Measurements from ENCODE around the gene TUT1.

DNA sequence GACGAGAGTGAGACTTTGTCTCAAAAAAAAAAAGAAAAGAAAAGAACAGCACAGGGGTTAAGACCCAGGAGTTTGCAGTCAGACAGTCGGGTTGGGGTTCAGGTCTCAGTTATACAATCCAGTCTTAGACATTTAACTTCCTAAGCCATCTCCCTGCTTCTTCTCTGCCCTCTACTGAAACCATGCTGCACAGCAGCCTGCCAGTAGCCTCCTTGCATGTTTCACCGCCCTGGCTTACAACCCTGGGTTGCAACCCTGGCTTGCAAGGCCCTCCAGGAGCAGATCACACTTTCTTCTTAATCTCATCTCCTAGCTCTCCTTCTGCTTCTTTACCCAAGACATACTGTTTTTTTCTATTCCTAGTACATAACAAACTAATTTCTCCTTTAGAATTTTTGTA lies 36.4 kb upstream of the TUT1 start:
- TF ChIP-seq, protein P1, sequence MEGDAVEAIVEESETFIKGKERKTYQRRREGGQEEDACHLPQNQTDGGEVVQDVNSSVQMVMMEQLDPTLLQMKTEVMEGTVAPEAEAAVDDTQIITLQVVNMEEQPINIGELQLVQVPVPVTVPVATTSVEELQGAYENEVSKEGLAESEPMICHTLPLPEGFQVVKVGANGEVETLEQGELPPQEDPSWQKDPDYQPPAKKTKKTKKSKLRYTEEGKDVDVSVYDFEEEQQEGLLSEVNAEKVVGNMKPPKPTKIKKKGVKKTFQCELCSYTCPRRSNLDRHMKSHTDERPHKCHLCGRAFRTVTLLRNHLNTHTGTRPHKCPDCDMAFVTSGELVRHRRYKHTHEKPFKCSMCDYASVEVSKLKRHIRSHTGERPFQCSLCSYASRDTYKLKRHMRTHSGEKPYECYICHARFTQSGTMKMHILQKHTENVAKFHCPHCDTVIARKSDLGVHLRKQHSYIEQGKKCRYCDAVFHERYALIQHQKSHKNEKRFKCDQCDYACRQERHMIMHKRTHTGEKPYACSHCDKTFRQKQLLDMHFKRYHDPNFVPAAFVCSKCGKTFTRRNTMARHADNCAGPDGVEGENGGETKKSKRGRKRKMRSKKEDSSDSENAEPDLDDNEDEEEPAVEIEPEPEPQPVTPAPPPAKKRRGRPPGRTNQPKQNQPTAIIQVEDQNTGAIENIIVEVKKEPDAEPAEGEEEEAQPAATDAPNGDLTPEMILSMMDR (IDR thresholded peaks at IDR 0.05) = no peak
- TF ChIP-seq POLR2A (IDR thresholded peaks at IDR 0.05) = no peak
